ENCODE measurements around the gene PBOV1.

Gene PBOV1

DNA sequence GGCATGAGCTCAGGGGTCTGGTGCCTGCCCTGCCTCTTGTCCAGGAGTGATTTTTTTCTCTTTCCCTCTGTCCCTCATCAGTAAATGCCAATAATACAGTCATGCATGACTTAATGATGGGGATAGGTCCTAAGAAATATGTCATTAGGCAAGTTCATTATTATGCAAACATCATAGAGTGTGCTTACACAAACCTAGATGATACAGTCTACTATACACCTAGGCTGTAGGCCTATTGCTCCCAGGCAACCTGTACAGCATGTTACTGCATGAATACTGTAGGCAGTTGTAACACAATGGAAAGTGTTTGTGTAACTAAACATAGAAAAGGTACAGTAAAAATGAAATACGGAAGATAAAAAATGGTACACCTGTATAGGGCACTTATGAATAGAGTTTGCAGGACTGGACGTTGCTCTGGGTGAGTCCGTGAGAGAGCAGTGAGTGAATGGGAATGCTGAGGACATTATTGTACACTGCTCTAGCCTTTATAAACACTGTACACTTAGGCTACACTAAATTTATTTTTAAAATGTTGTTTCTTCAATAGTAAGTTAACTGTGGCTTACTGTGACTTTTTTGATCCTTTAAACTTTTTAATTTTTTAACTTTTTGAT lies 22.1 kb downstream of the PBOV1 start:
- DNase-seq (ENCODE audit: low read depth) = no peak
- TF ChIP-seq, protein P1, sequence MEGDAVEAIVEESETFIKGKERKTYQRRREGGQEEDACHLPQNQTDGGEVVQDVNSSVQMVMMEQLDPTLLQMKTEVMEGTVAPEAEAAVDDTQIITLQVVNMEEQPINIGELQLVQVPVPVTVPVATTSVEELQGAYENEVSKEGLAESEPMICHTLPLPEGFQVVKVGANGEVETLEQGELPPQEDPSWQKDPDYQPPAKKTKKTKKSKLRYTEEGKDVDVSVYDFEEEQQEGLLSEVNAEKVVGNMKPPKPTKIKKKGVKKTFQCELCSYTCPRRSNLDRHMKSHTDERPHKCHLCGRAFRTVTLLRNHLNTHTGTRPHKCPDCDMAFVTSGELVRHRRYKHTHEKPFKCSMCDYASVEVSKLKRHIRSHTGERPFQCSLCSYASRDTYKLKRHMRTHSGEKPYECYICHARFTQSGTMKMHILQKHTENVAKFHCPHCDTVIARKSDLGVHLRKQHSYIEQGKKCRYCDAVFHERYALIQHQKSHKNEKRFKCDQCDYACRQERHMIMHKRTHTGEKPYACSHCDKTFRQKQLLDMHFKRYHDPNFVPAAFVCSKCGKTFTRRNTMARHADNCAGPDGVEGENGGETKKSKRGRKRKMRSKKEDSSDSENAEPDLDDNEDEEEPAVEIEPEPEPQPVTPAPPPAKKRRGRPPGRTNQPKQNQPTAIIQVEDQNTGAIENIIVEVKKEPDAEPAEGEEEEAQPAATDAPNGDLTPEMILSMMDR (conservative IDR thresholded peaks at IDR 0.05; ENCODE audit: control insufficient read depth, insufficient read depth, low read depth, low read length) = no peak
- no peak overlapping the region for H3K4me3 ChIP-seq (ENCODE audit: control insufficient read depth, low read depth, low read length)

DNA sequence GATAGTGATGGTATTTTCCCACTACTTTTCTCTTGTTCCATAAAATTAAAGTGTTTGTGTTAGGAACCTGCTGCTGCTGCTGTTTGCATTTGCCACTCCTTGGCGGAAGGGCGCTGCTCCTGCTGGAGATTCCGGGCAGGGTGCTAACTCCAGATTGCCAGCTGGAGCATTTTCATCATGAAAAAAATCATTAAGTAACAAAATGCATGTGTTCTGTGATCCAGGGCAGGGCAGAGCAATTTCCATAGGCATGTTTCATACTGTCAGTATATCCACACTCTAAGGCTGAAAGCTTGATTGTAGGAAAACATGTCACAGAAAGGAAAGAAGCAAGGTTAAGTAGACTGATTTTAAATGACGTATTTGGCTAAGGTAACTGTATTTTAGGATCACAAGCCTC lies 24.0 kb downstream of the PBOV1 start:
- no peak overlapping the region for H3K4me3 ChIP-seq (ENCODE audit: control insufficient read depth, low read depth, low read length)
- TF ChIP-seq, protein P1 (conservative IDR thresholded peaks at IDR 0.05; ENCODE audit: control insufficient read depth, insufficient read depth, low read depth, low read length) = no peak
- DNase-seq (ENCODE audit: low read depth) = no peak

DNA sequence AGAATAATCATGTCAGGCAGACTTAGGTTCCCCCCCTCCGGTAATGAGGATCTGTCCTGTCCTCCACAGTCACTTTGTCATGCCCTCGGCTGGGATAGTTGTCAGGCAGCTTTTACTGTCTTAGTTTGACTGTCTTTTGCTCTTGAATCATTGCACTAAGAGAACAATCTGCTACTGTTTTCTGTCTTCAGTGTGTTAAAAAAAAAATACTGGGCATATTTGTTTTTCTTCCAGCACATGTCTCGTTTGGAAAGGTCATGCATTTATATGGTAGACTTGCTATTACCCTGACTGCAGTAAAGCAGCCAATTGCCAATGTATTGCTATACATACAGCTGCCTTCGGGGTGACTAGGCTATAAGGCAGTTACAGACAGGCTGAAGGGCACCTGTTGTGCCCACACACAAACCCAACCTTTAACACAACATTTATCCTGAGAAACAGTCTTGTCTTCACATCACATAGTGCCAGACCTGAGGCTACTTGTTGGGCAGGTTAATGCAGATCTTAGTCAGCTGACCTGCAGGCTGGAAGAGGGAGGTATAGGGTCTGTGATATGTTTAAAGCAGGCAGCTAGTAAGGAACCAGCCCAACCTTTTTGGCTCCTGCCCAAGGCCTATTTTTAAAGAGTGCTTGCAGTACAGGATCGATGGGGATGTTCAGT lies 29.9 kb downstream of the PBOV1 start:
- DNase-seq (ENCODE audit: low read depth) = no peak
- no peak overlapping the region for H3K4me3 ChIP-seq (ENCODE audit: control insufficient read depth, low read depth, low read length)
- TF ChIP-seq, protein P1 (conservative IDR thresholded peaks at IDR 0.05; ENCODE audit: control insufficient read depth, insufficient read depth, low read depth, low read length) = no peak

DNA sequence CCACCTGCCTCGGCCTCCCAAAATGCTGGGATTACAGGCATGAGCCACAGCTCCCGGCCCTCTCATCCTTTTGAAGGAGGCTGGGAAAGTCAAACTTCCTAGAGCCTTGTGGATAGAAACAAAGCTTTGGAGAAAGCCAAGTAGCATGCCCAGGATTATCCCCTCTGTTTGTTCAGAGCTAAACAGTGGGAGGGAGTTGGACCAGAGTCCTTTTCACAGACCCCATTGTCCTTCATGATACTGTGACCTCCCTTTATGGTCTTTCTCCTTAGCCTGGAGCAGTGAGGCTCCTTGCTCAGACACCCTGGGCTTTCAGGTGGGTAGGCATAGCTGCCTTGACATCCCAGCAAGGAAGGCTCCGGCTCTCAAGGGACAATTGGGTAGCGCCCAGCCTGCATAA lies 31.1 kb downstream of the PBOV1 start:
- H3K4me3 ChIP-seq (ENCODE audit: control insufficient read depth, low read depth, low read length) = no peak overlapping the region
- DNase-seq (ENCODE audit: low read depth) = no peak
- TF ChIP-seq, protein P1 (conservative IDR thresholded peaks at IDR 0.05; ENCODE audit: control insufficient read depth, insufficient read depth, low read depth, low read length) = no peak

DNA sequence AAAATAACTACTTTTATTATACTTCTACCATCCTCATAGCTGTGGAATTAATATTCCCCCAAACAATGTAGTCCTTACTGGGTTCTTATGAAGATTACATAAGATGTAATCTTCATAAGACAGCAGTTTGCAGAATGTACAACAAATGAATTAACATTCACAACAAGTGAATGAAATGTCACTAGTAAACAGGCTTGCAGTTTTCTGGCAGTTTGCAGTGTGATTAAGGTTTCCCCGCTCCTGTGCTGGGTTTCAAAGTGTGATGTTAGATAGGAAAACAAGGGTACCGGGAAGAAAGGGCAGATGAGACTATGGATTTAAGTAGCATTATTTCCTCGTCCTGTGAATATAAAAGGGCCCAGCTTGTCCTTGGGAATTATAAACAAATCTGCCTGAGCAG lies 34.1 kb downstream of the PBOV1 start:
- no peak overlapping the region for H3K4me3 ChIP-seq (ENCODE audit: control insufficient read depth, low read depth, low read length)
- TF ChIP-seq, protein P1 (conservative IDR thresholded peaks at IDR 0.05; ENCODE audit: control insufficient read depth, insufficient read depth, low read depth, low read length) = no peak
- DNase-seq (ENCODE audit: low read depth) = no peak

DNA sequence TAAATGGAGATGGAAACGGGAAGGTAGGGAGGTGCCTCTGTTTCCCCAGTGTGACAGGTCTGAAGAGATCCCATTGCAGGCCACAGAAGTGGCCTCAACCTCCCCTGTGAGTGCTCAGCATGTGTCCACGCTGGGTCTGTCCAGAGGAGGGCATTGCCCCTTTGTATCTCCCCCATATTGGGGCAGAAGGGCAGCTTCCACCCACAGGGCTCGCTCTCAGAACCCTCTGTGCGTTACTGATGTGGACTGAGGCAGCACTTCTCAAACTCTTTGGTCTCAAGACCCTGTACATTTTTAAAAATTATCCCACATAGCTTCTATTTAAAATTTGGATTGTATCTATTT lies 34.5 kb downstream of the PBOV1 start:
- H3K4me3 ChIP-seq (ENCODE audit: control insufficient read depth, low read depth, low read length) = no peak overlapping the region
- no peak for DNase-seq (ENCODE audit: low read depth)
- TF ChIP-seq, protein P1 (conservative IDR thresholded peaks at IDR 0.05; ENCODE audit: control insufficient read depth, insufficient read depth, low read depth, low read length) = no peak

Data from fibroblast of mammary gland (primary cell).